ENCODE data around the gene EDEM3. TPM values are rescaled to one million over a fixed set of nuclear protein-coding genes. Genes with fewer than 3 reads are reported as not detected.
A peak's percentile ranks its signal among the peaks of the same experiment; 100 is the strongest.

The EDEM3 gene
- total RNA-seq, 5 donors from 2014 or later (not counting 1 experiment from before 2014, with no cell fraction given) = 21.0 to 44.1 (median 39.1) TPM

- Histone ChIP-seq H3K4me3 (ENCODE audit: control insufficient read depth in 1 of 2, extremely low read depth in 1 of 2, low read length in 1 of 2) (no peak overlapping the region), H3K36me3 (ENCODE audit: control insufficient read depth in 2 of 2, extremely low read depth in 1 of 2, insufficient read depth in 1 of 2, low read length in 1 of 2) (no peaks in the 10 kb centered on the region), H3K4me1 (ENCODE audit: control insufficient read depth in 1 of 2, extremely low read depth in 1 of 2, insufficient read depth in 2 of 2, low read length in 2 of 2) (peaks cover 5 to 15% of the 10 kb centered on the region in 2 experiments), H3K9me3 (no peaks in the 10 kb centered on the region), H3K27me3 (replicated peaks in 1 of 2; ENCODE audit: control insufficient read depth in 2 of 2, extremely low read depth in 1 of 2, insufficient read depth in 2 of 2, low read length in 1 of 2) (no peaks in the 10 kb centered on the region), H3K27ac (ENCODE audit: low read length) (no peak overlapping the region)
- H3K36me3 Mint-ChIP-seq = no peaks in the 10 kb centered on the region
- no peak overlapping the region for H3K4me3 Mint-ChIP-seq
- no peak overlapping the region for H3K27ac Mint-ChIP-seq
- H3K4me1 Mint-ChIP-seq = peaks cover 25 to 33% (median 29%) of the 10 kb centered on the region in 3 donors
- ChIA-PET POLR2A (no interaction called here), CTCF (no interaction called here)
- no peak for ATAC-seq (replicated peaks in 1 of 4)
- no peak for DNase-seq
- no peaks in the 10 kb centered on the region for H3K27me3 Mint-ChIP-seq
- no peaks in the 10 kb centered on the region for H3K9me3 Mint-ChIP-seq
- 92% methylated on average over 6 of the region's 10 CpGs for WGBS (ENCODE audit: insufficient coverage)
These were observed 2.7 kb upstream of the EDEM3 start for GRCh38 chr1:184757406-184757805.

GRCh38 chr1:184755226-184756065, 788 bp upstream of the EDEM3 start:
- 0% methylated on average over 4 of the region's 27 CpGs for WGBS (ENCODE audit: insufficient coverage)
- no peaks in the 10 kb centered on the region for H3K9me3 Mint-ChIP-seq
- H3K4me3 Mint-ChIP-seq = peak overlapping the region; percentile 83 to 90 (median 88)
- DNase-seq (peak in 5 of 35 experiments; percentile 4 to 10 (median 8)), ATAC-seq (replicated peaks in 1 of 4) (peak in 1 of 4 experiments; percentile 1)
- peaks cover 5 to 16% of the 10 kb centered on the region in 2 experiments for H3K4me1 ChIP-seq (ENCODE audit: control insufficient read depth in 1 of 2, extremely low read depth in 1 of 2, insufficient read depth in 2 of 2, low read length in 2 of 2)
- no peaks in the 10 kb centered on the region for H3K36me3 ChIP-seq (ENCODE audit: control insufficient read depth in 2 of 2, extremely low read depth in 1 of 2, insufficient read depth in 1 of 2, low read length in 1 of 2)
- ChIA-PET CTCF (interaction anchor here (1.0 to 1.6 kb wide), 6 partner anchors 10 to 286 kb away, joined by 3 to 5 read pairs (median 4); no protein-coding TSS in a partner anchor), POLR2A (interaction anchor here (0.5 to 4.5 kb wide), 10 partner anchors 12 to 1735 kb away, joined by 3 to 27 read pairs (median 5); partner anchors contain the start of genes NIBAN1 (in 1 of the 2), ODR4 (in 1 of the 2), RNF2 (in 1 of the 2) and TPR (in 1 of the 2))
- no peaks in the 10 kb centered on the region for H3K9me3 ChIP-seq
- peak overlapping the region; percentile 75 to 88 for H3K27ac Mint-ChIP-seq
- peak overlapping the region; percentile 73 for H3K27ac ChIP-seq (ENCODE audit: low read length)
- H3K36me3 Mint-ChIP-seq = no peaks in the 10 kb centered on the region
- no peaks in the 10 kb centered on the region for H3K27me3 Mint-ChIP-seq
- H3K4me3 ChIP-seq (ENCODE audit: control insufficient read depth in 1 of 2, extremely low read depth in 1 of 2, low read length in 1 of 2) = peak overlapping the region; percentile 84 to 95
- peaks cover 35 to 48% (median 44%) of the 10 kb centered on the region in 3 donors for H3K4me1 Mint-ChIP-seq
- H3K27me3 ChIP-seq (replicated peaks in 1 of 2; ENCODE audit: control insufficient read depth in 2 of 2, extremely low read depth in 1 of 2, insufficient read depth in 2 of 2, low read length in 1 of 2) = no peaks in the 10 kb centered on the region

DNA sequence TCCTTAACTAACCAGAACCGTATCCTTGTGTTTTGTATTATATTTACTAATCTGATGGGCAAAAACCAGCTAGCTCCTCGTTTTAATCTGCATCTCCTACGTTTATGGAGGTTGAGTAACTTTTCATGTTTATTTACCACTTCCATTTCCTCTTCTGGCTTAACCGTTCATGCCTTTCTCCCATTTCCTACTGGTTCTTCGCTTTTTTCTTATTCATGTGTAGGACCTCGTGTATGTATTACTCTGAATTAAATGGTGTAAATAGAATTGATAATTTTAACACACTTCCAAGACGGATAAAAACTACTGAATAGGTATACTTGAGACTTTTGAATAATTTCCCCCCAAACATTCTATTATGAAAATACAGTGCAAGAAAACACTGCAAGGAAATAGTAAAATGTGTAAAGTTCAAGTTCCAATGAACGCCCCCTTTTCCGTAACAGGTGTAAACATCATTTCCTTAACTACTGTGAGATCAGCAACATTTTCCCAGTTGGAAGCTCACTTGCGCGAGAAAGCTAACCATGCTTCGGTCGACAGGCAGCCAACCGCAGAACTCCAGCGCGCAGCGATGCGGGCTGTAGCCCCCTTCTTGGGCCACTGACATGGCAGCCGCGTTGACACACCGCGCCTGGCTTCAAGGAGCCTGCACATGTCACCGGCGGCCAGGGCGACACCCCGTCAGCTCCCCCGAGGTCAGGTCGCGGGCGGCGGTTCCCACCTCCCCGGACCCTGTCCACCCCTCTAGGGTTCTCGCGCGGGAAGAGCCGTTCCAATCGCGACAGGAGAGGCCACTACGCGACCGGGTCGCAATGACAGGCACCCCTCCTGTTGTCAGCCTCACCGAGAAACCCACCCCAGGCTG, 816 bp downstream of the EDEM3 start:
- peak overlapping the region; percentile 75 to 88 for H3K27ac Mint-ChIP-seq
- H3K9me3 Mint-ChIP-seq = no peaks in the 10 kb centered on the region
- no peaks in the 10 kb centered on the region for H3K36me3 Mint-ChIP-seq
- 0% methylated on average over 34 of the region's 43 CpGs for WGBS (ENCODE audit: insufficient coverage)
- Histone ChIP-seq H3K4me1 (ENCODE audit: control insufficient read depth in 1 of 2, extremely low read depth in 1 of 2, insufficient read depth in 2 of 2, low read length in 2 of 2) (peaks cover 5 to 19% of the 10 kb centered on the region in 2 experiments), H3K36me3 (ENCODE audit: control insufficient read depth in 2 of 2, extremely low read depth in 1 of 2, insufficient read depth in 1 of 2, low read length in 1 of 2) (no peaks in the 10 kb centered on the region), H3K27ac (ENCODE audit: low read length) (peak overlapping the region; percentile 73), H3K4me3 (ENCODE audit: control insufficient read depth in 1 of 2, extremely low read depth in 1 of 2, low read length in 1 of 2) (peak overlapping the region; percentile 84 to 95), H3K27me3 (replicated peaks in 1 of 2; ENCODE audit: control insufficient read depth in 2 of 2, extremely low read depth in 1 of 2, insufficient read depth in 2 of 2, low read length in 1 of 2) (no peaks in the 10 kb centered on the region), H3K9me3 (no peaks in the 10 kb centered on the region)
- peaks cover 43 to 62% (median 58%) of the 10 kb centered on the region in 3 donors for H3K4me1 Mint-ChIP-seq
- peak overlapping the region; percentile 83 to 90 (median 88) for H3K4me3 Mint-ChIP-seq
- CTCF ChIA-PET = interaction anchor here (0.5 to 1.6 kb wide), 7 partner anchors 8 to 1621 kb away, joined by 3 to 11 read pairs (median 5); partner anchors contain the start of genes ODR4 (in 1 of the 2) and TPR (in 1 of the 2)
- DNase-seq (peak in 26 of 35 experiments; percentile 3 to 59 (median 24)), ATAC-seq (replicated peaks in 1 of 4) (peak; percentile 1 to 8 (median 5))
- POLR2A ChIA-PET = interaction anchor here in 1 of 2 donors (1.0 to 4.5 kb wide), 5 partner anchors 11 to 1621 kb away, joined by 3 to 27 read pairs (median 4); partner anchors contain the start of genes NIBAN1, ODR4 and TPR
- H3K27me3 Mint-ChIP-seq = no peaks in the 10 kb centered on the region

DNA sequence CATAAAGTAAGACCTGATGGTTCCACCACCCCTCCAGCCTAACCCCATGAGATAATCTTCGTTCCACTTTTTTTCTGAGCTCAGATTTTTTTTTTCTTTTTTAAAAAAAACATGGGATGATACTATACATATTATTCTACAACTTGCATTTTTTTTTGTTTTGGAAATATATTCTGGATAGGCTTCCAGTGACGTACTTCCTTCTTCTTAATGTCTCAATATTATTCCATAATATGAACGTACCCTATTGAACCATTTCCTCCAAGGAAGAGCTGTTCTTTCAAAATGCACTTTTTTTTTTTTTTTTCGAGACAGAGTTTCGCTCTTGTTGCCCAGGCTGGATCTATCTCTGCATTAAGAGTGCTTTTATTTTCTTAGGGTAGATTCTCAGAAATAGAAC, 1.5 kb downstream of the EDEM3 start:
- no peak overlapping the region for H3K27ac ChIP-seq (ENCODE audit: low read length)
- Mint-ChIP-seq H3K4me1 (peaks cover 43 to 66% (median 61%) of the 10 kb centered on the region in 3 donors), H3K27ac (peak overlapping the region; percentile 75 to 88)

GRCh38 chr1:184752656-184753055, 2.0 kb downstream of the EDEM3 start:
- Mint-ChIP-seq H3K27ac (peak overlapping the region; percentile 75 to 88), H3K4me1 (peaks cover 43 to 68% (median 64%) of the 10 kb centered on the region in 3 donors), H3K36me3 (no peaks in the 10 kb centered on the region), H3K27me3 (no peaks in the 10 kb centered on the region), H3K4me3 (peak overlapping the region; percentile 83 to 90 (median 88)), H3K9me3 (no peaks in the 10 kb centered on the region)
- no peak for DNase-seq
- Histone ChIP-seq H3K27ac (ENCODE audit: low read length) (no peak overlapping the region), H3K4me3 (ENCODE audit: control insufficient read depth in 1 of 2, extremely low read depth in 1 of 2, low read length in 1 of 2) (no peak overlapping the region), H3K9me3 (no peaks in the 10 kb centered on the region), H3K36me3 (ENCODE audit: control insufficient read depth in 2 of 2, extremely low read depth in 1 of 2, insufficient read depth in 1 of 2, low read length in 1 of 2) (no peaks in the 10 kb centered on the region), H3K27me3 (replicated peaks in 1 of 2; ENCODE audit: control insufficient read depth in 2 of 2, extremely low read depth in 1 of 2, insufficient read depth in 2 of 2, low read length in 1 of 2) (no peaks in the 10 kb centered on the region), H3K4me1 (ENCODE audit: control insufficient read depth in 1 of 2, extremely low read depth in 1 of 2, insufficient read depth in 2 of 2, low read length in 2 of 2) (peaks cover 5 to 19% of the 10 kb centered on the region in 2 experiments)
- ChIA-PET POLR2A (interaction anchor here in 1 of 2 donors (0.6 to 4.5 kb wide), 8 partner anchors 10 to 927 kb away, joined by 3 to 27 read pairs (median 3); partner anchors contain the start of gene IVNS1ABP), CTCF (interaction anchor here (0.5 to 1.4 kb wide), 4 partner anchors 9 to 940 kb away, joined by 3 to 6 read pairs (median 4); no protein-coding TSS in a partner anchor)
- ATAC-seq (replicated peaks in 1 of 4) = no peak
- WGBS (ENCODE audit: insufficient coverage) = 100% methylated on average over 1 of the region's 2 CpGs

More for the DNA sequence above, 1.5 kb downstream of the EDEM3 start:
- Mint-ChIP-seq H3K4me3 (peak overlapping the region; percentile 83 to 90 (median 88)), H3K27me3 (no peaks in the 10 kb centered on the region), H3K9me3 (no peaks in the 10 kb centered on the region), H3K36me3 (no peaks in the 10 kb centered on the region)
- ATAC-seq (replicated peaks in 1 of 4) (no peak), DNase-seq (no peak)
- ChIA-PET CTCF (interaction anchor here (0.6 to 1.4 kb wide), 3 partner anchors 10 to 272 kb away, joined by 4 to 5 read pairs (median 5); no protein-coding TSS in a partner anchor), POLR2A (interaction anchor here in 1 of 2 donors (0.6 to 4.5 kb wide), 6 partner anchors 10 to 564 kb away, joined by 3 to 27 read pairs (median 4); partner anchors contain the start of gene IVNS1ABP)
- Histone ChIP-seq H3K4me1 (ENCODE audit: control insufficient read depth in 1 of 2, extremely low read depth in 1 of 2, insufficient read depth in 2 of 2, low read length in 2 of 2) (peaks cover 5 to 19% of the 10 kb centered on the region in 2 experiments), H3K4me3 (ENCODE audit: control insufficient read depth in 1 of 2, extremely low read depth in 1 of 2, low read length in 1 of 2) (peak overlapping the region; percentile 84 to 95), H3K9me3 (no peaks in the 10 kb centered on the region), H3K36me3 (ENCODE audit: control insufficient read depth in 2 of 2, extremely low read depth in 1 of 2, insufficient read depth in 1 of 2, low read length in 1 of 2) (no peaks in the 10 kb centered on the region), H3K27me3 (replicated peaks in 1 of 2; ENCODE audit: control insufficient read depth in 2 of 2, extremely low read depth in 1 of 2, insufficient read depth in 2 of 2, low read length in 1 of 2) (no peaks in the 10 kb centered on the region)
- WGBS (ENCODE audit: insufficient coverage) = no CpG with 5 or more reads among the region's 5 CpGs

Measured in T-cell (primary cell).